Suppressor macrophage (primary cell): ENCODE results near the gene LINC00305.

Source experiments
- DNase-seq, 4 experiments: peaks; one replicate each; pipeline ENCODE4 v3.0.0-alpha.2; 2020 to 2022

Gene LINC00305

GRCh38 chr18:64111950-64112349 lies 36.9 kb downstream of the LINC00305 start:
- no peak for DNase-seq

- DNase-seq, result peak in 2 of 4 experiments; percentile 4 to 10
Observed at GRCh38 chr18:64110692-64111480, 38.0 kb downstream of the LINC00305 start.

GRCh38 chr18:64103986-64104385 lies 44.9 kb downstream of the LINC00305 start:
- no peak for DNase-seq

- no peak for DNase-seq
Observed at GRCh38 chr18:64100116-64100922, 48.6 kb downstream of the LINC00305 start.

GRCh38 chr18:64099244-64099643 lies 49.6 kb downstream of the LINC00305 start:
- DNase-seq, result no peak

- peak in 1 of 4 experiments; percentile 6 for DNase-seq
Observed at GRCh38 chr18:64097497-64097896, 51.4 kb downstream of the LINC00305 start.

GRCh38 chr18:64095056-64095455 lies 53.8 kb downstream of the LINC00305 start:
- no peak for DNase-seq

- DNase-seq, result no peak
Observed at GRCh38 chr18:64094210-64094609, 54.7 kb downstream of the LINC00305 start.

- DNase-seq, result no peak
Observed at GRCh38 chr18:64091526-64091925, 57.4 kb downstream of the LINC00305 start.

GRCh38 chr18:64090876-64091275 lies 58.0 kb downstream of the LINC00305 start:
- DNase-seq, result no peak

- no peak for DNase-seq
Observed at GRCh38 chr18:64083916-64084315, 65.0 kb downstream of the LINC00305 start.

GRCh38 chr18:64082513-64082912 lies 66.4 kb downstream of the LINC00305 start:
- DNase-seq, result no peak

- no peak for DNase-seq
Observed at GRCh38 chr18:64082054-64082453, 66.8 kb downstream of the LINC00305 start.

- DNase-seq, result no peak
Observed at GRCh38 chr18:64073971-64074370, 74.9 kb downstream of the LINC00305 start.

- DNase-seq, result no peak
Observed at GRCh38 chr18:64055019-64055418, 93.9 kb downstream of the LINC00305 start.

GRCh38 chr18:64053246-64053645 lies 95.6 kb downstream of the LINC00305 start:
- DNase-seq, result no peak

GRCh38 chr18:64052772-64053171 lies 96.1 kb downstream of the LINC00305 start:
- DNase-seq, result no peak

- DNase-seq, result no peak
Observed at GRCh38 chr18:64044616-64045015, 104.3 kb downstream of the LINC00305 start.

GRCh38 chr18:64042728-64043358 lies 106.0 kb downstream of the LINC00305 start:
- DNase-seq, result no peak

- DNase-seq, result peak in 3 of 4 experiments; percentile 19 to 31 (median 22)
Observed at GRCh38 chr18:64037812-64038414, 111.0 kb downstream of the LINC00305 start.

GRCh38 chr18:64032312-64032711 lies 116.6 kb downstream of the LINC00305 start:
- no peak for DNase-seq

- no peak for DNase-seq
Observed at GRCh38 chr18:64031411-64031810, 117.5 kb downstream of the LINC00305 start.
